Osteocyte (in vitro differentiated cells): Measurements from ENCODE around the gene CASP12. TPM values are rescaled to one million over a fixed set of nuclear protein-coding genes. Genes with fewer than 3 reads are reported as not detected.
A peak's percentile ranks its signal among the peaks of the same experiment; 100 is the strongest.

Source experiments
- DNase-seq: peaks from one replicate; pipeline ENCODE4 v3.0.0; 2021; ENCODE audit warnings: mixed read lengths; ENCODE audit not compliant: unreplicated experiment; ENCODE audit errors: extremely low spot score
- H3K27ac Mint-ChIP-seq: one replicate; pipeline ENCODE4 v1.8.0; 2021; ENCODE audit warnings: mild to moderate bottlenecking, mixed read lengths; ENCODE audit not compliant: unreplicated experiment
- H3K27me3 Mint-ChIP-seq: one replicate; pipeline ENCODE4 v1.8.0; 2021; ENCODE audit warnings: mixed read lengths; ENCODE audit not compliant: unreplicated experiment
- H3K36me3 Mint-ChIP-seq: one replicate; pipeline ENCODE4 v1.8.0; 2021; ENCODE audit warnings: mixed read lengths; ENCODE audit not compliant: unreplicated experiment
- H3K4me1 Mint-ChIP-seq: one replicate; pipeline ENCODE4 v1.8.0; 2021; ENCODE audit warnings: mixed read lengths; ENCODE audit not compliant: unreplicated experiment
- H3K4me3 Mint-ChIP-seq: one replicate; pipeline ENCODE4 v1.8.0; 2021; ENCODE audit warnings: mild to moderate bottlenecking, moderate library complexity, mixed read lengths; ENCODE audit not compliant: unreplicated experiment
- H3K9me3 Mint-ChIP-seq: one replicate; pipeline ENCODE4 v1.8.0; 2021; ENCODE audit warnings: mixed read lengths; ENCODE audit not compliant: unreplicated experiment
- CTCF ChIP-seq: fragments of 200-600 bp; sonication (generic); IDR thresholded peaks from 2 replicates; pipeline ENCODE4 v1.5.0; 2021; ENCODE audit warnings: antibody characterized with exemption, mild to moderate bottlenecking, moderate library complexity
- total RNA-seq: library from RNA; stranded (reverse); gene quantifications from 2 replicates; pipeline ENCODE4 v1.2.1, GENCODE V29; 2021

Gene CASP12
- total RNA-seq, 1 donor from 2014 or later = 0.24 TPM

GRCh38 chr11:104892723-104893511 lies 5.3 kb downstream of the CASP12 start:
- peaks cover 38% of the 10 kb centered on the region for H3K4me1 Mint-ChIP-seq
- DNase-seq = no peak
- H3K9me3 Mint-ChIP-seq = no peaks in the 10 kb centered on the region
- no peaks in the 10 kb centered on the region for H3K27me3 Mint-ChIP-seq
- peaks cover 2% of the 10 kb centered on the region for H3K36me3 Mint-ChIP-seq
- peak overlapping the region; percentile 82 for H3K27ac Mint-ChIP-seq
- TF ChIP-seq CTCF = no peak
- peak overlapping the region; percentile 18 for H3K4me3 Mint-ChIP-seq

DNA sequence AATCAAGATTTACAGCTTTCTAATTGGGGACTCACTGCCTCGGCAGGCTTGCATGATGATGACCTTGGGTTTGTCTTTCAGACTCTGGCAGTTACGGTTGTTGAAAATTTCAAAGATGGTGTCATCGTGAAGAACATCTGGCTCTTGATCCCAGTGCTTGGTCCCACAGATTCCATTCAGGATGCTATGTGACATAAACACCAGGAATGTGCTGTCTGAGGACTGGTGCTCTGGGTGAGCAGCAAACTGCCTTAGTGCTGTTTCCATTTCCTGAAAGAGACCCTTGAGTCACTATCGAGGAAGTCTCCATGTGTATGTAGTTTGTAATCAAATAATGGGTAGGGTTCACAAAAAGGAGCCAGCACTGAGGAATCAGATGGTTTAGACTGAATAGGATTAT lies 7.1 kb downstream of the CASP12 start:
- H3K27ac Mint-ChIP-seq = no peak overlapping the region
- peaks cover 32% of the 10 kb centered on the region for H3K4me1 Mint-ChIP-seq
- TF ChIP-seq CTCF = no peak
- H3K9me3 Mint-ChIP-seq = no peaks in the 10 kb centered on the region
- peaks cover 2% of the 10 kb centered on the region for H3K36me3 Mint-ChIP-seq
- no peaks in the 10 kb centered on the region for H3K27me3 Mint-ChIP-seq
- no peak for DNase-seq
- no peak overlapping the region for H3K4me3 Mint-ChIP-seq

- no peak for DNase-seq
- Mint-ChIP-seq H3K27me3 (no peaks in the 10 kb centered on the region), H3K36me3 (no peaks in the 10 kb centered on the region), H3K27ac (no peak overlapping the region), H3K4me1 (no peaks in the 10 kb centered on the region), H3K4me3 (no peak overlapping the region), H3K9me3 (no peaks in the 10 kb centered on the region)
- no peak for TF ChIP-seq CTCF
These were observed 14.9 kb downstream of the CASP12 start for GRCh38 chr11:104883342-104883741.

DNA sequence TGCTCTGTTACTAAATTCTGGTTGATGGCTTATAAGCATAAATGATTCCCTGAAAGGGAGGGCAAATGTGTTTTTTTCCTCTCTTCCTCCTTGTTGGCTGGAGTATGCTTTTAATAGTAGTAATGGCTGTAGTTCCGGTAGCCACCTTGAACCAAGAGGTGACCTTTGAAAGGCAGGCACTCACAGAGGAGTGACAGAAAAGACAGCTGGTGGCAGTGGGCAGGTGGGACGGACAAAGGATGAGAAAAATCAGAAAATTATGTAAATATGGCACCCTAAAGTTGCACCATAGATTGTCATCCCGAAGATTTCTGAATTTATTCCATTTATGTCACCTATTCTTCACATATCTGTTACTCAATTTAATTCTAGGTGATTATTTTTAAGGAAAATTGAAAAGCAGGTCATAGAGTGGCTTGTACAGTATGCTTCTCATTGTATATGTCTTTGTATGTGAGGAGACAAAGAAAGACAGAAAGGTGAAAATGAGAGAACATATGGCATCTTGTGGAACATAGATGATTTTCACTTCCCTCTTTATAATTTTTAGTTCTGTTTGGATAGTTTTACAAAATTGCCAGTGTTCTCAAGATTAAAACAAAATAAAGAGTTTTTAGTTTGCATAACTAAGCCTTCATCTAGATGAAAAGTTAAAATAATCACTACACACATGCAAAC lies 17.0 kb downstream of the CASP12 start:
- Mint-ChIP-seq H3K36me3 (no peaks in the 10 kb centered on the region), H3K27me3 (no peaks in the 10 kb centered on the region), H3K9me3 (no peaks in the 10 kb centered on the region), H3K4me1 (no peaks in the 10 kb centered on the region), H3K4me3 (no peak overlapping the region), H3K27ac (no peak overlapping the region)
- no peak for DNase-seq
- TF ChIP-seq CTCF = no peak

DNA sequence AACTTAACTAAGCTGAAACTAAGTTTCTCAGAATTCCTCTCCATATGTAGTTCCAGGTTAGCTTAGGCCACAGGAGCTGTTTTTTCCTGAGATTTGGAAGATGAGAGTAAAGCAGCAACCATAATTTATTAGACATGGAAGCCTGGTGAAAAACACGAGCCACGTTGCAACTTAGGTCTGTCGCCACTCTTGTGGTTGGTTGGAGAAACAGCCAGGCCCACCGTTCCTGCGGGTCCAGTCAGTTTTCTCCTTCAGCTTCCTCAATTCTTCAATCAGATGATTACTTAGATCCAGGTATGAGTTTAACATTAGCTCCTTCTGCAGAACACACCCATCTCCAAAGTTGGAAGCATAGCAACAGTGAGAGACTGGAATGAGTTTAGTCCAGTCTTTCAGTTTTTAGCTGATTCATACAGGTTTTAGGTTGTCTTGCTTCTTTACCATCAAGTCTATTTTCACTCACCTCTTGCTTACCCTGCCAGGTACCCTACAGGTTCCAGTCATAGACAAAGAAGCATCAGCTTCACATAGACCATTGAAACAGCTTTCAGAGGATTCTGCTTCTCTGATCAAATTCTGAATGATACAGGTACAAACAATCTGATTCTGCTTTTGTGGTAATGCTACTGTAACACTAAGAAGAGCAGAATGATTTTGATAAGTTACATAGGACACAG lies 18.6 kb downstream of the CASP12 start:
- DNase-seq = no peak
- TF ChIP-seq CTCF = no peak
- Mint-ChIP-seq H3K27ac (no peak overlapping the region), H3K4me3 (no peak overlapping the region), H3K27me3 (no peaks in the 10 kb centered on the region), H3K9me3 (no peaks in the 10 kb centered on the region), H3K36me3 (no peaks in the 10 kb centered on the region), H3K4me1 (no peaks in the 10 kb centered on the region)
